RWPE2 (cell line): Measurements from ENCODE around the gene MPND.

ENCODE experiments used
- ATAC-seq: fragments of 200-7000 bp; cut with Tn5 transposase; 3 replicates; pipeline ENCODE4 v1.9.1; 2021; ENCODE audit warnings: low read depth
- DNase-seq: peaks from one replicate; pipeline ENCODE4 v3.0.0-alpha.2; 2020; ENCODE audit warnings: low spot score
- H3K27ac ChIP-seq: fragments of 450-650 bp; 2 replicates; pipeline ENCODE4 v1.5.1; 2017; ENCODE audit warnings: mild to moderate bottlenecking; ENCODE audit not compliant: poor library complexity, severe bottlenecking
- H3K27me3 ChIP-seq: fragments of 250-450 bp; sonication (Bioruptor Pico); 2 replicates; pipeline ENCODE4 v1.5.1; 2021; ENCODE audit warnings: mild to moderate bottlenecking, moderate library complexity; ENCODE audit not compliant: insufficient read depth, poor library complexity, severe bottlenecking
- H3K36me3 ChIP-seq: fragments of 250-450 bp; sonication (Bioruptor Pico); 2 replicates; pipeline ENCODE4 v1.5.1; 2020; ENCODE audit warnings: low read depth, mild to moderate bottlenecking, moderate library complexity
- H3K4me1 ChIP-seq: fragments of 250-450 bp; sonication (Bioruptor Pico); 2 replicates; pipeline ENCODE4 v1.5.1; 2021; ENCODE audit warnings: mild to moderate bottlenecking, moderate library complexity; ENCODE audit not compliant: insufficient read depth, poor library complexity, severe bottlenecking
- H3K4me3 ChIP-seq: fragments of 250-450 bp; sonication (Bioruptor Pico); 2 replicates; pipeline ENCODE4 v1.5.1; 2021; ENCODE audit warnings: mild to moderate bottlenecking, moderate library complexity; ENCODE audit not compliant: severe bottlenecking
- H3K9me3 ChIP-seq: fragments of 250-450 bp; sonication (Bioruptor Pico); 2 replicates; pipeline ENCODE4 v1.5.1; 2021; ENCODE audit warnings: mild to moderate bottlenecking, moderate library complexity; ENCODE audit not compliant: severe bottlenecking
- CTCF ChIP-seq: fragments of 450-650 bp; IDR thresholded peaks from one replicate; pipeline ENCODE4 v1.5.1; 2017; ENCODE audit warnings: mild to moderate bottlenecking, moderate library complexity; ENCODE audit not compliant: poor library complexity, severe bottlenecking

Gene MPND

GRCh38 chr19:4391701-4392483 lies 48.5 kb downstream of the MPND start:
- H3K36me3 ChIP-seq, result peaks cover 42% of the 10 kb centered on the region
- peak overlapping the region; percentile 94 for H3K27ac ChIP-seq
- DNase-seq (no peak), ATAC-seq (peak; percentile 59)
- no peak for TF ChIP-seq CTCF
- no peaks in the 10 kb centered on the region for H3K9me3 ChIP-seq
- no peaks in the 10 kb centered on the region for H3K27me3 ChIP-seq
- no peak overlapping the region for H3K4me3 ChIP-seq
- peaks cover 36% of the 10 kb centered on the region for H3K4me1 ChIP-seq

GRCh38 chr19:4393947-4394590 lies 50.7 kb downstream of the MPND start:
- ATAC-seq (no peak), DNase-seq (no peak)
- H3K4me1 ChIP-seq, result peaks cover 41% of the 10 kb centered on the region
- no peak overlapping the region for H3K4me3 ChIP-seq
- no peak for TF ChIP-seq CTCF
- no peaks in the 10 kb centered on the region for H3K27me3 ChIP-seq
- H3K36me3 ChIP-seq, result peaks cover 54% of the 10 kb centered on the region
- H3K9me3 ChIP-seq, result no peaks in the 10 kb centered on the region
- peak overlapping the region; percentile 94 for H3K27ac ChIP-seq

- ATAC-seq, result no peak
- Histone ChIP-seq H3K9me3 (no peaks in the 10 kb centered on the region), H3K4me3 (no peak overlapping the region), H3K27ac (no peak overlapping the region), H3K4me1 (peaks cover 19% of the 10 kb centered on the region), H3K36me3 (peaks cover 47% of the 10 kb centered on the region), H3K27me3 (no peaks in the 10 kb centered on the region)
- no peak for DNase-seq
- no peak for TF ChIP-seq CTCF
These were observed 53.8 kb downstream of the MPND start for GRCh38 chr19:4396949-4397783.

GRCh38 chr19:4399812-4400134 lies 56.4 kb downstream of the MPND start:
- Histone ChIP-seq H3K27ac (peak overlapping the region; percentile 64), H3K4me3 (peak overlapping the region; percentile 97), H3K27me3 (no peaks in the 10 kb centered on the region), H3K36me3 (peaks cover 53% of the 10 kb centered on the region), H3K9me3 (no peaks in the 10 kb centered on the region), H3K4me1 (peaks cover 21% of the 10 kb centered on the region)
- DNase-seq (no peak), ATAC-seq (peak; percentile 11; the same call in 1 of the 3 replicates)
- no peak for TF ChIP-seq CTCF
